GM21367 (cell line): ENCODE measurements around the gene EFCAB9.
"Not testable (repeated sequence)": the region's sequence is repeated elsewhere in the genome, so short reads cannot be mapped to it uniquely, and the experiment has no call there.

ENCODE experiments used
- ATAC-seq: cut with Tn5 transposase; IDR thresholded peaks from one replicate; pipeline ENCODE4 v1.9.1; 2021; ENCODE audit not compliant: unreplicated experiment

EFCAB9 gene

GRCh38 chr5:172193872-172194271, at the start of gene EFCAB9:
Gene EFCAB9, plus strand, starts transcription at chr5:172194172. Its CDS starts 1 bp downstream, at chr5:172194173.
- ATAC-seq = no peak

- ATAC-seq = no peak
Measured at GRCh38 chr5:172144291-172144815, 49.6 kb upstream of the EFCAB9 start.

- ATAC-seq = no peak
Measured at GRCh38 chr5:172144931-172145869, 48.8 kb upstream of the EFCAB9 start.

- no peak for ATAC-seq
Measured at GRCh38 chr5:172145870-172146747, 47.9 kb upstream of the EFCAB9 start.

- ATAC-seq = no peak
Measured at GRCh38 chr5:172146748-172147092, 47.3 kb upstream of the EFCAB9 start.

GRCh38 chr5:172147857-172148256, 46.1 kb upstream of the EFCAB9 start:
- ATAC-seq = no peak

- ATAC-seq = no peak
Measured at GRCh38 chr5:172148381-172148780, 45.6 kb upstream of the EFCAB9 start.

- no peak for ATAC-seq
Measured at GRCh38 chr5:172149073-172149472, 44.9 kb upstream of the EFCAB9 start.

GRCh38 chr5:172149481-172149880, 44.5 kb upstream of the EFCAB9 start:
- ATAC-seq = not testable (repeated sequence)

GRCh38 chr5:172150514-172151425, 43.2 kb upstream of the EFCAB9 start:
- peak; percentile 58 for ATAC-seq

- no peak for ATAC-seq
Measured at GRCh38 chr5:172151661-172152210, 42.2 kb upstream of the EFCAB9 start.

GRCh38 chr5:172153695-172154094, 40.3 kb upstream of the EFCAB9 start:
- ATAC-seq = no peak

GRCh38 chr5:172155101-172155500, 38.9 kb upstream of the EFCAB9 start:
- not testable (repeated sequence) for ATAC-seq

- no peak for ATAC-seq
Measured at GRCh38 chr5:172156541-172156994, 37.4 kb upstream of the EFCAB9 start.

- ATAC-seq = no peak
Measured at GRCh38 chr5:172159016-172159415, 35.0 kb upstream of the EFCAB9 start.

GRCh38 chr5:172160506-172160905, 33.5 kb upstream of the EFCAB9 start:
- no peak for ATAC-seq

GRCh38 chr5:172162323-172162986, 31.5 kb upstream of the EFCAB9 start:
- ATAC-seq = no peak

- ATAC-seq = no peak
Measured at GRCh38 chr5:172162987-172163343, 31.0 kb upstream of the EFCAB9 start.

GRCh38 chr5:172163346-172163745, 30.6 kb upstream of the EFCAB9 start:
- no peak for ATAC-seq

GRCh38 chr5:172164769-172165212, 29.2 kb upstream of the EFCAB9 start:
- no peak for ATAC-seq
